Stimulated activated naive CD8-positive, alpha-beta T cell treated with anti-CD3 and anti-CD28 coated beads, Interleukin-15, Interleukin-2, amounts not matched to agents 100 ng/mL and 50 ng/mL, for 24 hours (primary cell): ENCODE results near the gene CFAP70.

Experiments
- H3K27ac Mint-ChIP-seq: one replicate; pipeline ENCODE4 v1.8.0; 2021; ENCODE audit warnings: mild to moderate bottlenecking, mixed read lengths
- H3K27me3 Mint-ChIP-seq: one replicate; pipeline ENCODE4 v1.8.0; 2021; ENCODE audit warnings: mixed read lengths
- H3K36me3 Mint-ChIP-seq: one replicate; pipeline ENCODE4 v1.8.0; 2021; ENCODE audit warnings: low read depth, mixed read lengths
- H3K4me1 Mint-ChIP-seq: one replicate; pipeline ENCODE4 v1.8.0; 2021; ENCODE audit warnings: low read depth, mixed read lengths
- H3K4me3 Mint-ChIP-seq: one replicate; pipeline ENCODE4 v1.8.0; 2021; ENCODE audit warnings: mild to moderate bottlenecking, mixed read lengths
- H3K9me3 Mint-ChIP-seq: one replicate; pipeline ENCODE4 v1.8.0; 2021; ENCODE audit warnings: mixed read lengths

Gene CFAP70

DNA sequence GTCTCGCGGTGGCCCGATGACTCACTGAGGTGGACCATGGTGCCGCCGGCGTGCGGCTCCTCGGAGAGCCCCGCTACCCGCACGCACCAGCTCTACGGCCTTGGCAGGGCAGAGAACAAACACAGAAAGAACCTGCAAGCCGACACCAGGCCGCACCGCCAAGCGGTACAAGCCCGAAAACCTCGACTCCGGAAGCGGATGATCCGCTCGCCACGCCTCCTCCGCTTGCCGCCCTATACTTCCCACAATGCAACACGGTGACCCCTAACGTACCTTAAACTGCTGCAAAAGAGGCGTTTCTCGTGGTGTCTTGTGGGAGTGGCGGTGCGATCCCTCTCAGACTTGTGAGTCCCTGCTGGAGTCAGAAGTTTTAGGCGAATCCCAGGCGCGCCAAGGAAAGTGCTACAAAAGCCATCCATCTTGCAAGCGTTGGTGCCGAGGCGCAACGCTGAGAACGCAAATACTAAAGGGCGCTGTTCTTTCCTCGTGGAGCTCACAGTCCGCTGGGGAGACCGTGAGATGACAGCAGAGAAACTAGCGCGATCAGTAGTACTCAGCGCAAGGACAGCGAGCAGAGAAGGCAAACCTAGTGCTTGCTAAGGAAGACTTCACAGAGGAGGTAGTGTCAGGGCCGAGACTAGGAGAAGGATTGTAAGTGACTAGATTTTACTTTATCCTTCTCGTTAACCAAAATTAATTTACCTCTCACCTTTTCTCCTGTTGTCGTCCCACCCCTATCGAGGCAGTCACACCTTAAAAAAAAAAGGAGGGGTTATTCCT is 106.0 kb downstream of the CFAP70 start, which contains the start of gene MRPS16:
MRPS16 (minus strand) TSS at position 200 of the 780 bp plus-strand sequence; CDS start at position 38, 162 bp downstream.
- H3K4me3 Mint-ChIP-seq, result peak within 1 kb of the TSS; percentile 100
- H3K27me3 Mint-ChIP-seq, result no peaks in the 10 kb centered on the region
- H3K9me3 Mint-ChIP-seq, result no peaks in the 10 kb centered on the region
- H3K27ac Mint-ChIP-seq, result peak within 1 kb of the TSS; percentile 99
- peaks cover 37% of the 10 kb centered on the region for H3K36me3 Mint-ChIP-seq
- peaks cover 52% of the 10 kb centered on the region for H3K4me1 Mint-ChIP-seq

DNA sequence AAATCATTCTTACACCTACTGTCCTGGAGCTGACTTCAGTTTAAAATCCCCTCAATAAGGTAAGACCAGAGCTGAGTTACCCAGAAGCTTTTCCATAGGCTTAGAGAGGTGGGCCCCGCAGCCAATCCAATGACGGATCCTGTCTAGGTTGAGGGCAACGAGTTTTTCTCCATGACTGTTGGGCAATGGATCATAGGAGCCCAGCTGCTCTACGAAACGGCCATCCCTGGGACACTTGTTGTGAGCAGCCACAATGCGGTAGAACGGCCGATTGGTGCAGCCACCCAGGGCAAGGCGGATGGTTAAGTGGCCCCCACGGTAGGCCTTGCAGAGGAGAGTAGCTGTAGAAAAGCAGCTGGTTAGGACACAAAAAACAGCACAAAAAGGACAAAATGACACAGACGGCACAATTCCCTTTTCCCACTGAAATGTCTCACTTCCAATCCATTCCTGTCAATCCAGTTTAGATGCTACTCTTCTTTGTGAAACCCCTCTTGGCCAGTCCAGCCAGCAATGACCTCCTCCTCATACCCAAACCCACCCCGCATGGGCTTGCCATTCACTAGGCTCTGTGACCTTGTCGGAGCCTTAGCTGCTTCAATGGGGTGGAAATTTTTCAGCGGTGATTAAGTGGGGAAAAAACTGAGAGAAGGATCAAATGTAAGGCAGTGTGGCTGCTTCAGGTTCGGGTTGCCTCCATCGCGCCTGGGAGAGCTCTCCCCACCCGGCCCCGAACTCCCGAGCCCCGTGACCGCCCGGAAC is 106.8 kb downstream of the CFAP70 start:
- Mint-ChIP-seq H3K4me3 (peak overlapping the region; percentile 100), H3K9me3 (no peaks in the 10 kb centered on the region), H3K27ac (peak overlapping the region; percentile 99), H3K27me3 (no peaks in the 10 kb centered on the region), H3K36me3 (peaks cover 43% of the 10 kb centered on the region), H3K4me1 (peaks cover 56% of the 10 kb centered on the region)

DNA sequence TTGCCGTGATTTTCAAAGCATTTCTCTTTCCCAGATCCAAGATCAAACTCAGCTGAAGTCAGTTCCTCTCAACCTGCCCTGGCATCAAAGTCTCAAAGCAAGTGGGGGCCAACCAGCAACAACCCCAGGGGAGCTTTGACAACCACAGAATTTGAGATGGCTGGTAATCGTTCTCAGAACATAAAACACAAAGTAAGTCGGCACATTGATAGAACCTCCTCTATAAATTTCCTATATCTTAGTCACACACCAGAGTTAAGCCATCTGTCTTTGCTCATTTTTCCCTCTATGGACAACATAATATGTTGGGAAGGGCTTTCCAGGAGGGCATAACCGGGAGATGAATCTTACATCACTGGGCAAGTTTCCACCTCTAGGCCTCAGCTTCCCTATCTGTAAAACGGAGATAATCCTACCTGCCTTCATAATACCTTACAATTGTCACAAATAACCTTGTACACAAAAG is 110.4 kb downstream of the CFAP70 start:
- Mint-ChIP-seq H3K9me3 (no peaks in the 10 kb centered on the region), H3K36me3 (peaks cover 77% of the 10 kb centered on the region), H3K27me3 (no peaks in the 10 kb centered on the region), H3K4me3 (peak overlapping the region; percentile 97), H3K4me1 (peaks cover 75% of the 10 kb centered on the region), H3K27ac (peak overlapping the region; percentile 93)

DNA sequence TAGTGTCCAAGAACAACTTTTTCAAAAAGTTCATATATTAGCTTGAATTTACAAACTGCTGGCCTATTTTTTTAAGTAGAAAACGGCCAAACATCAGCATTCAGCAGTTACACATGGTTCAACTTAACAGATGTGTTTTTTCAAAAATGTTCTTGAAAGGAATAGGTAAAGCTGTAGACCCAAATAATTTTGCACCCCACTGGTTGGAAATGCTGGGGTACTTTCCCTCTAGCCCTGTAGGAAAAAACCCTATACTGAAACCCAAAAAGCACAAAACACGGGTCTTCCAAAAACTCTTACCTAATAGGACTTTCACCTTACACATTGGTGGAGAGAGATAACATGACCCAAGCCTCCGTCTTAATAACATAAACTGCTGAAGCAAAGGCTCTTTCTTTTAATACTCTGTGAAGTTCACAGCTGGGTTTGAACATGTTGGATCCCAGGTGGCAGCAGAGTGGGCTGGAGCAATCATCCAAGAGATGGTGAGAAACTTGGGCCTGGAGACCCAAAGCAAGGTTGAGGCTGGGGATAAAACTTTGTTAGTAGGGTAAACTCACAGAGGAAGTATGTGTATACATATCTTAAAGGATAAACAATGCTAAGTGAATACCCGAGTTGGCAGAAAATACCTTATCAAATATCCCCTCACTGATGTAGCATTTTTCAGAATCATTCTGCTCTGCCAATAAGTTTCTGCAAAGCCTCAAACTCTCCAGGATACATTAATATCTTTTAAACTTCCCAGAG is 111.0 kb downstream of the CFAP70 start:
- Mint-ChIP-seq H3K36me3 (peaks cover 83% of the 10 kb centered on the region), H3K27me3 (no peaks in the 10 kb centered on the region), H3K4me1 (peaks cover 77% of the 10 kb centered on the region), H3K27ac (peak overlapping the region; percentile 93), H3K4me3 (peak overlapping the region; percentile 97), H3K9me3 (no peaks in the 10 kb centered on the region)

DNA sequence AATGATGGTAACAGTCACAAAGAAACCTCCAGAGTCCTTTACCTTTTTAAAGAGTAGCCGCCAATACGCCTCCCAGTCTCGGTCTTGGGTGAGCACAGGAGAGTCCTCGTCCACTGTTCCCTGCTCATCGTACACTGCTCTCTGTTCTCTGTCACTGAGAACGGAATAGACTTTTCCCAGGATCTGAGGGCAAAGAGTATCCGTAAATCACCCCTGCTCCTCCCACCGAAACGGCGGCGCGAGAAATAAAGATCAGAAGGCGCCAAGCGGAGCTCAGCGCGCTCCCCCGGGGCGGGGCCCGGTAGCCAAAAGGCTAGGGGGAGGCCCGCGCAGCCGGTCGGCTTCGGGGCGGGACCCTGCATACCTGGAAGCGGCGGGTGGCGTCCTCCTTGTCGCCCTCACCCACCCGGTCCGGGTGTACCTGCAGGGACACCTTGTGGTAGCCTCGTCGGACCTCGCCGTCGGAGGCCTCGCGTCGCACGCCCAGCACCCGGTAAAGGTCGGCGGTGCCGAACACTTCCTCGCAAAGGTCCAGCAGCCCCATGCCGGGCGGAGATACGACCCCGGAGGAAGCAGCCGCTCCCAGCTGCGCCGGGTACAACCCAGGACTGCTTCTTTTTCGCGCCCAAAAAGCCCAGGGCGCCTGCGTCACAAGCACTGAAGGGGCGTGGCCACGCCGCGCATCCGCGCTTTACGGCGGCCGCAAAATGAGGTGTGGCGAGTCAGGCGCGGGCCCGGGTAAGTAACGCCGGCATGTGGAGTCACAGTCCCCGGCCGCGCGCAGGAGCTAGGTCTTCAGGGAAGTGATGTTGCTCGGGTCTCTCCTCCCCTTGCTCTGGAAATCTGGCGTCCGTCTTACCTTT is 111.8 kb downstream of the CFAP70 start, which contains the start of gene DNAJC9:
DNAJC9 (minus strand) TSS at position 610 of the 863 bp plus-strand sequence; CDS start at position 544, 66 bp downstream.
- Mint-ChIP-seq H3K4me1 (peaks cover 74% of the 10 kb centered on the region), H3K27ac (peak within 1 kb of the TSS; percentile 93), H3K9me3 (no peaks in the 10 kb centered on the region), H3K36me3 (peaks cover 86% of the 10 kb centered on the region), H3K27me3 (no peaks in the 10 kb centered on the region), H3K4me3 (peak within 1 kb of the TSS; percentile 97)

DNA sequence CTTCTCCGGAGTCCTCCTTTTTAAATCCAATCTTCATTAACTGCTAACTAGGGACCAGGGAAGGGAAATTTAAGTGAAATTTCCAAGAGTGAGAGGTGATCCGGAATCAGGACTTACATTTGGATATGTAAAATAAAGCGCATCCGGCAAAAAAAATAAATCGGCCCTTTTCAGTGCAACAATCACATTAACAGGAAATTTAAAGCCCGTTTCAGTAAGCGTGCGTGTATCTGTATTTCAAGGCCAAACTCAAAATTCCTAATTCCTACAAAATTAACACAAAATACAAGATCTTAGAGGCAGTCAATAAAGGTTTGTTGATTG is 112.4 kb downstream of the CFAP70 start:
- peak overlapping the region; percentile 93 for H3K27ac Mint-ChIP-seq
- H3K4me1 Mint-ChIP-seq, result peaks cover 68% of the 10 kb centered on the region
- no peaks in the 10 kb centered on the region for H3K27me3 Mint-ChIP-seq
- H3K36me3 Mint-ChIP-seq, result peaks cover 86% of the 10 kb centered on the region
- H3K9me3 Mint-ChIP-seq, result no peaks in the 10 kb centered on the region
- H3K4me3 Mint-ChIP-seq, result peak overlapping the region; percentile 97

DNA sequence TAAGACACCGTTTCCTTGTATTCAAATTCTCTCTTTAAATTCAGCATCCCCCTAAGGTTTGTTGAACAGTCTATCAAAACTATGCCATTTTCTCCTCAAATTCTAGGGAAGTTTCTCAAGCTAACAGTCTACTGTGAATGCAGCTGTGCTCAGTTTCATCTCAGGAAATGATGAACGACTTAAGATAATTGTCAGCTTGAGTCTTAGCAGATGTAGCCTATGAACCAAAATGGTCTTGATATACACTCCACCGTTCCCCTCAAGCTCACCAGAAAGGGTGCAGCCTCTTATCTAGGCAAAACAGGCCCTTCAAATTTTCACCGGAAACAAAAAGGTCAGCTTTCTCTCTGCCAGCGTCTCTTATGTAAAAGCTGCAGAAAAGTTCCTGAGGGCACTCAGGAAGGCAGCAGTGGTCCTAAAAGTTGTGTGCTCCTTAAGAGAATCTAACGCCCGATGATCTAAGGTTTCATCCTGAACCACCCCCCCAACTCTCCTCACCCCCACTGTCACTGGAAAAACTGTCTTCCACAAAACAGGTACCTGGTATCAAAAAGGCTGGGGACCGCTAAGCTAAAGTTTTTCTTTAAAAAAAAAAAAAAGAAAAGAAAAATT is 113.7 kb downstream of the CFAP70 start:
- H3K4me3 Mint-ChIP-seq, result peak overlapping the region; percentile 97
- H3K4me1 Mint-ChIP-seq, result peaks cover 57% of the 10 kb centered on the region
- no peaks in the 10 kb centered on the region for H3K27me3 Mint-ChIP-seq
- H3K36me3 Mint-ChIP-seq, result peaks cover 87% of the 10 kb centered on the region
- no peaks in the 10 kb centered on the region for H3K9me3 Mint-ChIP-seq
- H3K27ac Mint-ChIP-seq, result peak overlapping the region; percentile 13

DNA sequence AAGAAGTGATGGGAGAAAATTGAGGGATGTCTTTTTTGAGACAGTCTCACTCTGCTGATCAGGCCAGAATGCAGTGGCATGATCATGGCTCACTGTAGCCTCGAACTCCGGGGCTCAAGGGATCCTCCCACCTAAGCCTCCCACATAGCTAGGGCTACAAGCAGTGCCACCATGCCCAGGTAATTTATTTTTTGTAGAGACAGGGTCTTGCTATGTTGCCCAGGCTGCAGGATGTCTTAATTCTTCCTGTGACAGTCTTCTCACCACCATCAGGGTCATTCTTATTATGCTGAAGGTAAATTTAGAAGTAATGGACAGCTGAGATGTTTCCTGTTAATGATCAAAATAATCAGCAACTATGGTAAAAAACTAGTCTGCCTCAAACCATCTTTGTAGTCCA is 118.8 kb downstream of the CFAP70 start:
- H3K4me3 Mint-ChIP-seq, result no peak overlapping the region
- H3K4me1 Mint-ChIP-seq, result peaks cover 23% of the 10 kb centered on the region
- no peaks in the 10 kb centered on the region for H3K27me3 Mint-ChIP-seq
- no peaks in the 10 kb centered on the region for H3K9me3 Mint-ChIP-seq
- H3K27ac Mint-ChIP-seq, result no peak overlapping the region
- peaks cover 70% of the 10 kb centered on the region for H3K36me3 Mint-ChIP-seq

DNA sequence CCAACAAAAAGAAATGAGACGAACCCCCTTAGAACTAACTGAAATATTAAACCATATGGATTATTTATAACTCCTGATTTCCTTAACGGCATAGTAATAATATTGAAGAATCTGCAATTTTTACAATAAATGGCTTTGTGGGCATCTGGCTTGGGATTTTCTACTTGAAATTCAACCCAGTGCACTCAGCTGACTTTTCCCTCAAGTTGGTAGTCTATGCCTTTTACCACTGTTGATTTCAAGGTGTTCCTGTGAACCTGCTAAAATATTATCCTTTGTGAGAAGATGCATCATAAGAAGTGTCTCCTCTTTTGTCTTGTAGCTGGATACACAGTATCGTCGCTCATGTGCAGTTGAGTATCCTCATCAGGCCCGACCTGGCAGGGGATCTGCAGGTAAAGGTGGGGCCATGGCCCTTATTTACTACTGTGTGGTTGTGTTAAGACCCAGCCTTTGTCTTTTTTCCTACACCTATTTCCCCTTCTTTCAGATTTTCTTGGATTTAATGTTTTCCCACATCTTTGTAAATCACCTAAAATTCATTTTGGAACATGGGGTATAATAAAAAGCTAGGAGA is 119.6 kb downstream of the CFAP70 start:
- no peaks in the 10 kb centered on the region for H3K27me3 Mint-ChIP-seq
- peaks cover 14% of the 10 kb centered on the region for H3K4me1 Mint-ChIP-seq
- H3K27ac Mint-ChIP-seq, result no peak overlapping the region
- H3K36me3 Mint-ChIP-seq, result peaks cover 70% of the 10 kb centered on the region
- H3K9me3 Mint-ChIP-seq, result no peaks in the 10 kb centered on the region
- no peak overlapping the region for H3K4me3 Mint-ChIP-seq

DNA sequence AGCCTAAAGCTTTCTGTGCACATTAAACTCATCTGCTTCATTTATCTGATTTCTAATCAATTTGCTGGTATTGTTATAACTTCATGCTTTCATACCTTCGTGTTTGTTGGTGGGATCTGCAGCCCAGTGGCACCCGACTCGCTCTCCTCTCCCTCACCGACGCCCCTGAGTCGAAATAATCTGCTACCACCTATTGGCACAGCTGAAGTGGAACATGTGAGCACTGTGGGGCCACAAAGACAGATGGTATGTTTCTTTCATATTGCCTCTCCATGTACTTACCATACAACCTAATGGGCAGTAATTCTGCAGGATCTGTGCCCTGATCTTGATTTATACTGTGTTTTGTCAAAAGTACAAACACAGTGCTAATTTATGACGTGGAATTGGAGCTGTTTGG is 124.0 kb downstream of the CFAP70 start:
- no peaks in the 10 kb centered on the region for H3K27me3 Mint-ChIP-seq
- H3K4me1 Mint-ChIP-seq, result no peaks in the 10 kb centered on the region
- H3K27ac Mint-ChIP-seq, result no peak overlapping the region
- H3K36me3 Mint-ChIP-seq, result peaks cover 54% of the 10 kb centered on the region
- H3K9me3 Mint-ChIP-seq, result no peaks in the 10 kb centered on the region
- H3K4me3 Mint-ChIP-seq, result no peak overlapping the region

DNA sequence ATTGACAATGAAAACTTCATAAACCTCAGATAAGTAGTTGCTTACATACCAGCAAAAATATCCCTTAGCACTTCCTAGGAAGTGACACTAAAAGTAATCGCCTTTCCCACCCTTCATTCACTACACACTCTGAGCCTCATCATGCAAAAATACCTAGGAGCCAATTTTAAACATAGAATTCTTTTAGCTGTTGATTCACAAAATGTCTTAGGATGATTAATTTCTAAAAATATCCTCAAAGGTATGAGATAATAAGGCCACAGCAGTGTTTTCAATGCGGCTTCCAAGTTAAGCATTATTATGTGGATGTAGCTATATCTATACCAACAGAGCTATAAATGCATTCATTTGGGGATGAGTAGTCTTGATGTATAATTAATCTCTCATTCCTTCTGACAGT is 124.8 kb downstream of the CFAP70 start:
- no peaks in the 10 kb centered on the region for H3K9me3 Mint-ChIP-seq
- H3K27ac Mint-ChIP-seq, result no peak overlapping the region
- no peak overlapping the region for H3K4me3 Mint-ChIP-seq
- H3K27me3 Mint-ChIP-seq, result no peaks in the 10 kb centered on the region
- peaks cover 46% of the 10 kb centered on the region for H3K36me3 Mint-ChIP-seq
- H3K4me1 Mint-ChIP-seq, result no peaks in the 10 kb centered on the region

DNA sequence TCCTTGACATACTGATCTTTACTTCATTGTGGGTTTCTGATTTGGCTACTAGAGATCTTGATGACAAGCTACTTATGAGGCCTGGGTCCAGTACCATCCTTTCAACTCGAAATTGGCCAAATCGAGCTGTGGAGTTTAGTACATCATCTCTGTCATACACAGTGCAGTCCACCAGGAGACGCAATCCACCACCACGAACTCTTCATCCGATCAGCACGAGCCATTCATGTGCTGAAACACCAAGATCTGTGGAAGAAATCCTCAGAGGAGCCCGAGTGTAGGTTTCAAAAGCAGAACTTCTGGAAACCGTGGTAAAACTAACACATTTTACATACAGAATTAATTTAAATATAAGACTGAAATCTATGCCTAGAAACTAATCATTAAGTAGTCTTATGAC is 125.8 kb downstream of the CFAP70 start:
- Mint-ChIP-seq H3K27me3 (no peaks in the 10 kb centered on the region), H3K36me3 (peaks cover 43% of the 10 kb centered on the region), H3K9me3 (no peaks in the 10 kb centered on the region), H3K4me3 (no peak overlapping the region), H3K27ac (no peak overlapping the region), H3K4me1 (no peaks in the 10 kb centered on the region)

DNA sequence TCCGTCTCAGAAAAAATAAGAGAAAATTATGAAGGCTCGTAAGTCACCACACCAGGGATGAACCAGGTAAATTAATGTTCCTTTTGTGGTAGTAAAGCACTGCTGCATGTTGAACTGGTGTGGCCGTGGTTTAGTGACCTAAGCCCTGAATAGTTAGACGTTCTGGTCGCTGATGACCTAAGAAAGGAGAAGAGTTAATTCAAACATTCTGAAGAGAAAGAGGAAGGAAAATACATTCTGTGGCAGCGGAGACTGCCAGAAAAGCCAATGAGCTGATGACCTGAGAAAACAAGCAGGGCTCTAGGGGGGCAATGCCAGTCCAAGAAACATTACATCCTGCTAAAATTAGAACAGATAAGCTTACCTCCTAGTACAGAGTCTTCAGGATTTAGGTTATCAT is 129.1 kb downstream of the CFAP70 start:
- no peaks in the 10 kb centered on the region for H3K27me3 Mint-ChIP-seq
- no peaks in the 10 kb centered on the region for H3K9me3 Mint-ChIP-seq
- no peak overlapping the region for H3K27ac Mint-ChIP-seq
- H3K4me3 Mint-ChIP-seq, result no peak overlapping the region
- no peaks in the 10 kb centered on the region for H3K4me1 Mint-ChIP-seq
- H3K36me3 Mint-ChIP-seq, result peaks cover 28% of the 10 kb centered on the region
